Measurements from ENCODE around the gene SYT14.

- TF ChIP-seq POLR2A (IDR thresholded peaks at IDR 0.05; ENCODE audit: low read depth), result no peak
- TF ChIP-seq CTCF (IDR thresholded peaks at IDR 0.05), result no peak
- no peak for TF ChIP-seq POLR2AphosphoS5 (IDR thresholded peaks at IDR 0.05)
- TF ChIP-seq EP300 (IDR thresholded peaks at IDR 0.05), result no peak
Measured at GRCh38 chr1:210024282-210024681, 86.3 kb downstream of the SYT14 start.
